B cell (primary cell): ENCODE results near the gene STXBP4. TPM values are rescaled to one million over a fixed set of nuclear protein-coding genes. Genes with fewer than 3 reads are reported as not detected.

Experiments used
- ATAC-seq: fragments of 200-7000 bp; cut with Tn5 transposase; one replicate; pipeline ENCODE4 v1.10.0; 2021; ENCODE audit warnings: low read depth, mild to moderate bottlenecking, moderate number of reproducible peaks, moderate library complexity
- CTCF ChIA-PET: fragments of 350-600 bp; sonication (Branson Sonifier 250); formaldehyde crosslinking; loops from one replicate; lab custom pipeline; 2021; ENCODE audit warnings: antibody characterized with exemption, inconsistent platforms; lab: Charles Lee
- POLR2A ChIA-PET: fragments of 350-600 bp; sonication (Branson Sonifier 250); formaldehyde crosslinking; loops from one replicate; lab custom pipeline; 2021; ENCODE audit warnings: antibody characterized with exemption; lab: Charles Lee
- DNase-seq: peaks from one replicate; pipeline ENCODE4 v3.0.0; 2013
- H2AFZ ChIP-seq: 2 replicates; pipeline ENCODE4 v1.6.1; 2012; ENCODE audit warnings: mild to moderate bottlenecking, low read depth, low read length; ENCODE audit not compliant: insufficient read depth, poor library complexity, severe bottlenecking
- H3K27ac ChIP-seq, 2 donors: 1 replicate in 1 of 2; 2 replicates in 1 of 2; pipeline ENCODE4 v1.5.1; 2012 to 2013; ENCODE audit warnings: low read length in 2 of 2, mild to moderate bottlenecking in 2 of 2, moderate library complexity in 1 of 2
- H3K27me3 ChIP-seq, 4 experiments: fragments of 200-600 bp in 1 of 4; sonication (generic) in 1 of 4; replicated peaks in 1 of 4; 1 replicate in 2 of 4; 2 replicates in 2 of 4; pipeline versions ENCODE4 v1.6.1 to v1.7.0; 2013 to 2016; ENCODE audit warnings: low read length in 3 of 4, mild to moderate bottlenecking in 2 of 4, mixed read lengths in 1 of 4, moderate library complexity in 1 of 4; ENCODE audit not compliant: insufficient read depth in 4 of 4, control insufficient read depth in 3 of 4; ENCODE audit errors: control extremely low read depth in 1 of 4
- H3K36me3 ChIP-seq, 2 experiments: replicated peaks in 1 of 2; 1 replicate in 1 of 2; 2 replicates in 1 of 2; pipeline versions ENCODE4 v1.6.1 to v1.7.1; 2013; ENCODE audit warnings: low read length in 1 of 2; ENCODE audit not compliant: insufficient read depth in 2 of 2, control insufficient read depth in 1 of 2; ENCODE audit errors: control extremely low read depth in 1 of 2, extremely low read depth in 1 of 2
- H3K4me1 ChIP-seq, 2 donors: fragments of 200-600 bp in 1 of 2; sonication (generic) in 1 of 2; 1 replicate in 1 of 2; 2 replicates in 1 of 2; pipeline versions ENCODE4 v1.5.1 to v1.6.1; 2013 to 2017; ENCODE audit warnings: low read length in 2 of 2; ENCODE audit not compliant: control insufficient read depth in 2 of 2, insufficient read depth in 2 of 2
- H3K4me2 ChIP-seq: replicated peaks from 2 replicates; pipeline ENCODE3; 2012; ENCODE audit warnings: mild to moderate bottlenecking, low read depth, low read length; ENCODE audit not compliant: poor library complexity, severe bottlenecking
- H3K4me3 ChIP-seq, 5 experiments: fragments of 200-600 bp in 1 of 5; sonication (generic) in 1 of 5; 1 replicate in 3 of 5; 2 replicates in 2 of 5; pipeline versions ENCODE4 v1.5.1 to v1.7.0; 2011 to 2016; ENCODE audit warnings: low read length in 4 of 5, mild to moderate bottlenecking in 4 of 5, low read depth in 2 of 5, control low read depth in 1 of 5, moderate library complexity in 1 of 5; ENCODE audit not compliant: insufficient read depth in 1 of 5; ENCODE audit errors: control extremely low read depth in 1 of 5, extremely low read depth in 1 of 5
- H3K79me2 ChIP-seq: fragments of 200-600 bp; sonication (generic); one replicate; pipeline ENCODE4 v1.6.0; 2016; ENCODE audit warnings: low read length; ENCODE audit not compliant: control insufficient read depth, insufficient read depth
- H3K9ac ChIP-seq: fragments of 200-600 bp; sonication (generic); 2 replicates; pipeline ENCODE4 v1.6.1; 2017; ENCODE audit warnings: mild to moderate bottlenecking, low read length, moderate library complexity
- H3K9me3 ChIP-seq, 3 donors: one replicate each; pipeline versions ENCODE4 v1.6.1 to v1.7.1; 2013; ENCODE audit warnings: low read length in 2 of 3; ENCODE audit not compliant: control insufficient read depth in 2 of 3, insufficient read depth in 1 of 3; ENCODE audit errors: control extremely low read depth in 1 of 3
- H4K20me1 ChIP-seq: 2 replicates; pipeline ENCODE4 v1.6.0; 2012; ENCODE audit warnings: mild to moderate bottlenecking, low read length; ENCODE audit not compliant: insufficient read depth, control insufficient read depth, poor library complexity, severe bottlenecking
- H3K27ac Mint-ChIP-seq: one replicate; pipeline ENCODE4 v1.8.0; 2021; ENCODE audit warnings: mixed read lengths
- H3K27me3 Mint-ChIP-seq: one replicate; pipeline ENCODE4 v1.8.0; 2021; ENCODE audit warnings: mixed read lengths
- H3K4me1 Mint-ChIP-seq: one replicate; pipeline ENCODE4 v1.8.0; 2021; ENCODE audit warnings: mixed read lengths
- H3K4me3 Mint-ChIP-seq: one replicate; pipeline ENCODE4 v1.8.0; 2021; ENCODE audit warnings: mixed read lengths
- H3K9me3 Mint-ChIP-seq: one replicate; pipeline ENCODE4 v1.8.0; 2022; ENCODE audit warnings: mixed read lengths; ENCODE audit not compliant: insufficient read depth
- CTCF ChIP-seq: fragments of 200-600 bp; IDR thresholded peaks from one replicate; pipeline ENCODE4 v1.8.0; 2022; ENCODE audit warnings: antibody characterized with exemption, mild to moderate bottlenecking
- EZH2 ChIP-seq: IDR thresholded peaks from 2 replicates; pipeline ENCODE4 v1.6.1; 2012; ENCODE audit warnings: borderline replicate concordance, low read depth, mild to moderate bottlenecking, moderate library complexity, low read length; ENCODE audit not compliant: insufficient read depth, poor library complexity, severe bottlenecking
- WGBS: methylation state at CpG from one replicate; pipeline ENCODE4 v1.1.5; 2013; ENCODE audit warnings: missing lambda C conversion rate; ENCODE audit not compliant: insufficient coverage; 5-methylcytosine and 5-hydroxymethylcytosine counted together
- intact Hi-C: fragments of 100-400 bp; cut with micrococcal nuclease; formaldehyde crosslinking; loops from one replicate; pipeline ENCODE4 v1.10.0; 2022
- polyA plus RNA-seq: library from polyadenylated mRNA; depleted of rRNA; stranded (reverse); fragments of >200 nt; gene quantifications from 2 replicates; pipeline ENCODE4 v1.2.3, GENCODE V29; 2012
- total RNA-seq, 2 donors: library from RNA; stranded (reverse); fragments of 120-200 nt in 1 of 2; gene quantifications; 1 replicate in 1 of 2; 2 replicates in 1 of 2; pipeline versions ENCODE4 v1.2.3 to v1.2.4, GENCODE V29; 2013 to 2022

STXBP4 gene
- total and polyA plus RNA-seq, 2 donors (not counting 1 experiment from before 2014, with no cell fraction given) = 1.2 to 11.4 TPM

- Mint-ChIP-seq H3K27me3 (no peaks in the 10 kb centered on the region), H3K9me3 (no peaks in the 10 kb centered on the region), H3K27ac (no peak overlapping the region), H3K4me1 (no peaks in the 10 kb centered on the region), H3K4me3 (no peak overlapping the region)
- Histone ChIP-seq H3K4me2 (no peak overlapping the region), H3K36me3 (no peaks in the 10 kb centered on the region), H3K27ac (no peak overlapping the region), H3K9me3 (peaks cover 4 to 8% (median 5%) of the 10 kb centered on the region in 3 donors), H4K20me1 (no peaks in the 10 kb centered on the region), H3K9ac (no peak overlapping the region), H3K27me3 (no peaks in the 10 kb centered on the region), H2AFZ (no peak overlapping the region), H3K4me3 (no peak overlapping the region), H3K79me2 (no peaks in the 10 kb centered on the region), H3K4me1 (no peaks in the 10 kb centered on the region)
- CTCF ChIA-PET = no interaction called here
- POLR2A ChIA-PET = no interaction called here
- TF ChIP-seq CTCF = no peak
- no peak for TF ChIP-seq EZH2
- no peak for DNase-seq
- ATAC-seq = no peak
- intact Hi-C loops = no loop called here
Measured at GRCh38 chr17:54983260-54983659, 14.7 kb downstream of the STXBP4 start.

- ATAC-seq = no peak
- H3K9me3 Mint-ChIP-seq = no peaks in the 10 kb centered on the region
- peaks cover 3 to 5% (median 3%) of the 10 kb centered on the region in 3 donors for H3K9me3 ChIP-seq
- H3K4me1 ChIP-seq = no peaks in the 10 kb centered on the region
- no peak overlapping the region for H3K4me3 ChIP-seq
- H3K27me3 ChIP-seq = no peaks in the 10 kb centered on the region
- H4K20me1 ChIP-seq = no peaks in the 10 kb centered on the region
- no peaks in the 10 kb centered on the region for H3K4me1 Mint-ChIP-seq
- no peak for DNase-seq
- ChIA-PET POLR2A (no interaction called here), CTCF (interaction anchor here (1.1 to 2.8 kb wide), 5 partner anchors 8 to 371 kb away, joined by 3 to 12 read pairs (median 4); no protein-coding TSS in a partner anchor)
- no peak for TF ChIP-seq CTCF
- no peak for TF ChIP-seq EZH2
- no CpG with 5 or more reads among the region's 1 CpG for WGBS
- H3K4me3 Mint-ChIP-seq = no peak overlapping the region
- no peaks in the 10 kb centered on the region for H3K27me3 Mint-ChIP-seq
- no peaks in the 10 kb centered on the region for H3K79me2 ChIP-seq
- H3K36me3 ChIP-seq = no peaks in the 10 kb centered on the region
- intact Hi-C loops = no loop called here
- H3K27ac Mint-ChIP-seq = no peak overlapping the region
- H3K27ac ChIP-seq = no peak overlapping the region
- no peak overlapping the region for H3K4me2 ChIP-seq
- H2AFZ ChIP-seq = no peak overlapping the region
- H3K9ac ChIP-seq = no peak overlapping the region
Measured at GRCh38 chr17:54985476-54985875, 16.9 kb downstream of the STXBP4 start.
